Trophoblast cell (in vitro differentiated cells and primary cell): ENCODE results near the gene GADD45B.
A peak's percentile ranks its signal among the peaks of the same experiment; 100 is the strongest.

Experiments used
- DNase-seq, 2 donors: peaks; one replicate each; pipeline ENCODE4 v3.0.0-alpha.2; 2016
- H2AFZ ChIP-seq: 2 replicates; pipeline ENCODE4 v1.6.1; 2013; ENCODE audit warnings: low read length, moderate library complexity, mild to moderate bottlenecking; ENCODE audit not compliant: insufficient read depth, poor library complexity
- H2AK5ac ChIP-seq: 2 replicates; pipeline ENCODE4 v1.6.1; 2013; ENCODE audit warnings: mild to moderate bottlenecking, low read length
- H2BK120ac ChIP-seq: 2 replicates; pipeline ENCODE4 v1.6.1; 2013; ENCODE audit warnings: low read length, mild to moderate bottlenecking, moderate library complexity; ENCODE audit not compliant: insufficient read depth, poor library complexity
- H2BK12ac ChIP-seq: 2 replicates; pipeline ENCODE4 v1.6.1; 2013; ENCODE audit warnings: mild to moderate bottlenecking, low read length, moderate library complexity
- H2BK5ac ChIP-seq: 2 replicates; pipeline ENCODE4 v1.6.1; 2013; ENCODE audit warnings: low read length, low read depth, moderate library complexity, mild to moderate bottlenecking; ENCODE audit not compliant: poor library complexity
- H3K14ac ChIP-seq: 2 replicates; pipeline ENCODE4 v1.6.1; 2013; ENCODE audit warnings: mild to moderate bottlenecking, low read length
- H3K18ac ChIP-seq: 2 replicates; pipeline ENCODE4 v1.6.1; 2013; ENCODE audit warnings: mild to moderate bottlenecking, low read length
- H3K23ac ChIP-seq: 2 replicates; pipeline ENCODE4 v1.6.1; 2013; ENCODE audit warnings: low read length
- H3K27ac ChIP-seq: 2 replicates; pipeline ENCODE4 v1.5.1; 2013; ENCODE audit warnings: low read depth, mild to moderate bottlenecking, inconsistent platforms, low read length, moderate library complexity
- H3K27me3 ChIP-seq: 2 replicates; pipeline ENCODE4 v1.6.1; 2013; ENCODE audit warnings: inconsistent platforms, mild to moderate bottlenecking, low read length, moderate library complexity; ENCODE audit not compliant: insufficient read depth
- H3K36me3 ChIP-seq, 2 experiments: 1 replicate in 1 of 2; 2 replicates in 1 of 2; pipeline ENCODE4 v1.6.1; 2013; ENCODE audit warnings: low read length in 2 of 2, mild to moderate bottlenecking in 2 of 2, moderate library complexity in 1 of 2; ENCODE audit not compliant: insufficient read depth in 2 of 2, control insufficient read depth in 1 of 2
- H3K4ac ChIP-seq: 2 replicates; pipeline ENCODE4 v1.6.1; 2013; ENCODE audit warnings: low read depth, mild to moderate bottlenecking, low read length, moderate library complexity
- H3K4me1 ChIP-seq, 2 experiments: 1 replicate in 1 of 2; 2 replicates in 1 of 2; pipeline ENCODE4 v1.6.1; 2013; ENCODE audit warnings: low read length in 2 of 2, mild to moderate bottlenecking in 2 of 2, moderate library complexity in 1 of 2; ENCODE audit not compliant: insufficient read depth in 2 of 2, control insufficient read depth in 1 of 2
- H3K4me2 ChIP-seq: 2 replicates; pipeline ENCODE4 v1.6.1; 2013; ENCODE audit warnings: inconsistent platforms, mild to moderate bottlenecking, low read length, moderate library complexity
- H3K4me3 ChIP-seq: 2 replicates; pipeline ENCODE4 v1.5.1; 2013; ENCODE audit warnings: mild to moderate bottlenecking, low read depth, low read length, inconsistent platforms
- H3K79me1 ChIP-seq: one replicate; pipeline ENCODE4 v1.6.1; 2013; ENCODE audit warnings: low read length
- H3K79me2 ChIP-seq: 2 replicates; pipeline ENCODE4 v1.6.1; 2013; ENCODE audit warnings: low read length, mild to moderate bottlenecking; ENCODE audit not compliant: control insufficient read depth, insufficient read depth, poor library complexity
- H3K9ac ChIP-seq: 2 replicates; pipeline ENCODE4 v1.6.1; 2013; ENCODE audit warnings: mild to moderate bottlenecking, low read length
- H3K9me3 ChIP-seq: 2 replicates; pipeline ENCODE4 v1.6.1; 2013; ENCODE audit warnings: low read depth, mild to moderate bottlenecking, control low read depth, inconsistent platforms, low read length; ENCODE audit not compliant: insufficient read depth
- H4K12ac ChIP-seq: 2 replicates; pipeline ENCODE4 v1.6.1; 2013; ENCODE audit warnings: low read depth, mild to moderate bottlenecking, low read length, moderate library complexity
- H4K8ac ChIP-seq: 2 replicates; pipeline ENCODE4 v1.6.1; 2013; ENCODE audit warnings: low read depth, mild to moderate bottlenecking, low read length, moderate library complexity
- H4K91ac ChIP-seq: one replicate; pipeline ENCODE4 v1.6.1; 2013; ENCODE audit warnings: low read depth, mild to moderate bottlenecking, low read length, moderate library complexity
- WGBS: extraction: QIAGEN DNeasy Blood & Tissue Kit; methylation state at CpG from one replicate; pipeline ENCODE4 v1.1.7; 2013; ENCODE audit warnings: missing lambda C conversion rate; ENCODE audit not compliant: insufficient read length, insufficient coverage; ENCODE audit errors: extremely low coverage; 5-methylcytosine and 5-hydroxymethylcytosine counted together

The GADD45B gene

DNA sequence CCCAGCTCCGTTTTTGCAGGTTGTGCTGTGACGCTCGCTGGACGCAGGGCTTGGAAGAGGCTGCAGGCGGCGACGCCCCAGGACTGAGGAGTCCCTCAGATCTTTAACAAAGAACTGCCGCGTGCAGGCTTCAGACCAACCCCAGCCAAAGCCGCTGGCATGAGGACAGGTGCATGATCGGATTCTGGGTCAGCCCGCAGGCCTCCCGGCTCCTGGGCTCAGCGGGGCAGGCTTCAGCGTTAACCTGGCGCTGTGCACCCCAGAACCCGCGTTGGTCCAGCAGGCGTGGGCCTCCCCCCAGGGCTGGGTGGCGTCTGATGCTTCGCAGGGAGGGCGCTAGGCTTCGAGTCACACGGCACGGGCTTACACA is 47.6 kb upstream of the GADD45B start:
- Histone ChIP-seq H3K18ac (no peak overlapping the region), H3K79me1 (peaks cover 10% of the 10 kb centered on the region), H3K4me3 (no peak overlapping the region), H2AFZ (no peak overlapping the region), H2BK12ac (no peak overlapping the region), H3K4ac (no peak overlapping the region), H3K79me2 (peaks cover 11% of the 10 kb centered on the region), H2BK5ac (no peak overlapping the region), H3K23ac (no peak overlapping the region), H3K36me3 (peaks cover 51 to 60% of the 10 kb centered on the region in 2 experiments), H3K14ac (no peak overlapping the region), H2BK120ac (no peak overlapping the region), H3K9me3 (peaks cover 3% of the 10 kb centered on the region), H3K4me2 (peak overlapping the region; percentile 33), H4K91ac (no peak overlapping the region), H4K8ac (peak overlapping the region; percentile 15), H3K9ac (no peak overlapping the region), H4K12ac (peak overlapping the region; percentile 4), H2AK5ac (no peak overlapping the region), H3K27ac (no peak overlapping the region), H3K27me3 (no peaks in the 10 kb centered on the region), H3K4me1 (peaks cover 10 to 17% of the 10 kb centered on the region in 2 experiments)
- peak in 1 of 2 donors; percentile 29 for DNase-seq
- no CpG with 5 or more reads among the region's 25 CpGs for WGBS

DNA sequence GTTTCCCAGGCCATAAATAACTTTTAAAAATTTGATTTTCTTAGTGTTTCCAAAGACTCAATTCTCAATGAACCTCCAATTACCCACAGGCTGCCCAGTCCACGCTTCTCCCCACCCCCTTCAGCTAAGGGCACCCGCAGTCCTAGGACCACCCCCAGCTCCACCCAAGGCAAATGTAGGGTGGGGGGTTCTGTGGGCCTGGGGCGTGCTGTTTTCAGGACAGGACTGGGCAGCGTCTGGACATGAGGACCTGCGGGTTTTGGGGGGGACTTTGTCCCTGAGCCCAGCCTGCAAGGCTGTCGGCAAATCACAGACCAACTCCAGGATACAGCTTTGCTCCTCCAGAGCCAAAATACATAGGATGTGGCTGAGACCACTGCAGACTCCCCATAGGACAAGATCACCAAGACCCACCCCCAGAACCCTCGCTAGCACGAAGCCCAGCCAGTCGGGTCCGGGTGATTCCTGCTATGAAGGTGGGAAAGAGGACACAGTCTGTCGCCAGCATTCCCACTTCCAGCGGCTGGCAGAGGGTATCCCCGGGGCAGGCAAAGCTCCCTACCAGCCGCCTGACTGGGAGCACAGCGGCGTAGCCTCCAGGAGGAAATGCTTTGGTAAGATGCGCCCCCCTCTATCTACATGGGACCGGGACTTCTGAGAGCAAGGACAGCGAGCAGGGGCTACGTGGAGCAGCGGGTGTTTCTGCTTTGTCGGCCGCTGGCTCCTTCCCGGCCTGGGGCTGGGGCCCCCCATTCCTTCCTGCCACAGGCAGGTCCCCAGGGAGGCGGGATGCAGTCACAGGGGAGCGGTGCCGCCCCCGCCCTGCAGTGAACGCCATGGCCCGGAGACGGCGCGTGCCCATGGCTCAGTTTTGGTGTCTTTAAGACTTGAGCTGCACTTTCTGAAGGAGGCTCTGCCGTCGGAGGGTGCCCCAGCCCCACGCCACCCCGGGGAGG is 46.9 kb upstream of the GADD45B start:
- no peak overlapping the region for H3K27ac ChIP-seq
- H2BK5ac ChIP-seq, result no peak overlapping the region
- H4K8ac ChIP-seq, result no peak overlapping the region
- H4K91ac ChIP-seq, result no peak overlapping the region
- DNase-seq, result no peak
- H3K14ac ChIP-seq, result no peak overlapping the region
- no peak overlapping the region for H3K4ac ChIP-seq
- H2BK12ac ChIP-seq, result no peak overlapping the region
- H3K4me1 ChIP-seq, result peaks cover 10 to 17% of the 10 kb centered on the region in 2 experiments
- no peak overlapping the region for H3K23ac ChIP-seq
- no peak overlapping the region for H2AFZ ChIP-seq
- no peaks in the 10 kb centered on the region for H3K27me3 ChIP-seq
- H3K18ac ChIP-seq, result no peak overlapping the region
- H4K12ac ChIP-seq, result no peak overlapping the region
- H3K36me3 ChIP-seq, result peaks cover 51 to 58% of the 10 kb centered on the region in 2 experiments
- peaks cover 3% of the 10 kb centered on the region for H3K9me3 ChIP-seq
- H3K4me3 ChIP-seq, result no peak overlapping the region
- no CpG with 5 or more reads among the region's 37 CpGs for WGBS
- no peak overlapping the region for H2AK5ac ChIP-seq
- H2BK120ac ChIP-seq, result no peak overlapping the region
- no peak overlapping the region for H3K4me2 ChIP-seq
- H3K9ac ChIP-seq, result no peak overlapping the region
- H3K79me1 ChIP-seq, result peaks cover 10% of the 10 kb centered on the region
- peaks cover 11% of the 10 kb centered on the region for H3K79me2 ChIP-seq

DNA sequence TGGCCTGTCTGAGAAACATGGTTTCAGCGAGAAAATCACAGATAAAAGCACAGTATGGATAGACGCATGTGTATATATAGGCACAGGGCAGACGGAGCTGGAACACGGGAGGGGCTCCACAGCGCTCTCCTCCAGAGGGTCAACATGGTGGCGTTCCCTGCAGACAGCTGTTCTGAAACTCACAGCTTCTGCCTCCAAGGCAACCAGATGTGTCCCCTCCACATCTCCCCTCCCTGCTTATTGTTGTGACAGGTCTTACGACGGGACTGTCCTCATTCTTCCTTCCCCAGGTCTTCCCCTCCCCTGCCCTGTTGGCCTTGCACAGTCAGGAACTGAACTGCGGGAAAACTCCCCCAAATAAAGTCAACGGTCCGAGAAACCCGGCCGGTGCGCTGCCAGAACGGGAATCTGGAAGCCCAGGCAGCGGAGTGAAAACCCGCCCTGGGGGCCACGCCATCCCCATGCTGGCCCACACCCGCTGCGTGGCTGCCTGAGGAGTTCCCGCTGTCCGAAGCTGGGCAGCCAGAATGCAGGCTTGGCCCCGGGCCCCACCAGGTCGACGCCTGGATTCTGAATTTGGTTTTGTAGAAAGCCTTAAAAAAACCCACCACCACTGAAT is 45.9 kb upstream of the GADD45B start:
- H3K4me2 ChIP-seq, result no peak overlapping the region
- H2BK12ac ChIP-seq, result no peak overlapping the region
- no peak overlapping the region for H3K4me3 ChIP-seq
- H3K36me3 ChIP-seq, result peaks cover 59 to 66% of the 10 kb centered on the region in 2 experiments
- no peak overlapping the region for H2BK120ac ChIP-seq
- no CpG with 5 or more reads among the region's 25 CpGs for WGBS
- no peak overlapping the region for H3K4ac ChIP-seq
- no peak overlapping the region for H2BK5ac ChIP-seq
- H3K27me3 ChIP-seq, result no peaks in the 10 kb centered on the region
- no peak overlapping the region for H2AFZ ChIP-seq
- H3K23ac ChIP-seq, result no peak overlapping the region
- DNase-seq, result no peak
- H3K79me2 ChIP-seq, result peaks cover 11% of the 10 kb centered on the region
- peaks cover 8% of the 10 kb centered on the region for H3K79me1 ChIP-seq
- H3K27ac ChIP-seq, result no peak overlapping the region
- H4K91ac ChIP-seq, result no peak overlapping the region
- no peak overlapping the region for H4K12ac ChIP-seq
- H3K18ac ChIP-seq, result no peak overlapping the region
- no peak overlapping the region for H3K9ac ChIP-seq
- H4K8ac ChIP-seq, result no peak overlapping the region
- H3K9me3 ChIP-seq, result peaks cover 3% of the 10 kb centered on the region
- no peak overlapping the region for H3K14ac ChIP-seq
- no peak overlapping the region for H2AK5ac ChIP-seq
- H3K4me1 ChIP-seq, result peaks cover 10 to 17% of the 10 kb centered on the region in 2 experiments

DNA sequence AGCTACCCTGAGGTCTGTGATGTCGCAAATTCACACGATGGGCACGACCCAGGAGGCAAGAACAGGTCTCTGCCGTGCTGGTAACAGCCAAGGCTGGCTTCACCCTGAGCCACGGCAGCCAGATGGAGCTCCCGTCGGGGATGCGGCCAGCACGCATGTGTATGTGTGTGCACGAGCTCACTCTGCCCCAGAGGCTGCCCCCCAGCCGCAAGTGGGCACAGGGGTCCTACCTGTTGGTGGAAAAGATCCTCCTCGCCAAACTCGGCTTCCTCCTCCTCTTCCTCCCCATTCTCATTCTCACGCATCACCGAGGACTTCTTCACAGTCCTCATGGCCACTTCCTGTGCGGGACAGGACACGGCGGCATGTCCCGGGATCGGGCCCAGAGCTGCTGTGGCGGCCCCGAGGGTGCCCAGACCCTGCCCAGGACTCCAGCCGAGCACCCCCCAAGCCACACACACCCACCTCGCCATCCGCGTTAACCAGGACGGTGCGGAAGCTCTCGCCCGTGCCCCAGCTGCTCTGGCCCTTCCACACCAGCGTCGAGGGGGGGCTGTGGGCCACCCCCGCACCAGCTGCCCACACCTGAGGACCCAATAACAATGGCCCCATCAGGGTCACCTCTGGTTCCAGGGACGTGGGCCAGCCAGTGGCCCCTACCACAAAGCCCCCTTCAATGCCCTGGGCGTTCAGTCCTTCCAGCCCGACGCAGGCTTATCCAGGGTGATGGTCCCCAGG is 44.4 kb upstream of the GADD45B start:
- Histone ChIP-seq H2BK120ac (no peak overlapping the region), H4K91ac (no peak overlapping the region), H3K36me3 (peaks cover 59 to 67% of the 10 kb centered on the region in 2 experiments), H2AK5ac (no peak overlapping the region), H3K4me2 (no peak overlapping the region), H3K23ac (no peak overlapping the region), H2BK12ac (no peak overlapping the region), H3K14ac (no peak overlapping the region), H3K79me2 (peaks cover 9% of the 10 kb centered on the region), H4K12ac (no peak overlapping the region), H3K9ac (no peak overlapping the region), H3K27ac (no peak overlapping the region), H3K4me3 (peak overlapping the region; percentile 53), H3K18ac (no peak overlapping the region), H3K4me1 (peaks cover 4 to 6% of the 10 kb centered on the region in 2 experiments), H4K8ac (no peak overlapping the region), H2AFZ (no peak overlapping the region), H3K4ac (no peak overlapping the region), H3K9me3 (peaks cover 3% of the 10 kb centered on the region), H2BK5ac (no peak overlapping the region), H3K27me3 (no peaks in the 10 kb centered on the region), H3K79me1 (peaks cover 8% of the 10 kb centered on the region)
- WGBS, result no CpG with 5 or more reads among the region's 37 CpGs
- no peak for DNase-seq
